ENCODE measurements around the gene LCP1.
A peak's percentile ranks its signal among the peaks of the same experiment; 100 is the strongest.
"Not testable (repeated sequence)": the region's sequence is repeated elsewhere in the genome, so short reads cannot be mapped to it uniquely, and the experiment has no call there.

LCP1 gene

DNA sequence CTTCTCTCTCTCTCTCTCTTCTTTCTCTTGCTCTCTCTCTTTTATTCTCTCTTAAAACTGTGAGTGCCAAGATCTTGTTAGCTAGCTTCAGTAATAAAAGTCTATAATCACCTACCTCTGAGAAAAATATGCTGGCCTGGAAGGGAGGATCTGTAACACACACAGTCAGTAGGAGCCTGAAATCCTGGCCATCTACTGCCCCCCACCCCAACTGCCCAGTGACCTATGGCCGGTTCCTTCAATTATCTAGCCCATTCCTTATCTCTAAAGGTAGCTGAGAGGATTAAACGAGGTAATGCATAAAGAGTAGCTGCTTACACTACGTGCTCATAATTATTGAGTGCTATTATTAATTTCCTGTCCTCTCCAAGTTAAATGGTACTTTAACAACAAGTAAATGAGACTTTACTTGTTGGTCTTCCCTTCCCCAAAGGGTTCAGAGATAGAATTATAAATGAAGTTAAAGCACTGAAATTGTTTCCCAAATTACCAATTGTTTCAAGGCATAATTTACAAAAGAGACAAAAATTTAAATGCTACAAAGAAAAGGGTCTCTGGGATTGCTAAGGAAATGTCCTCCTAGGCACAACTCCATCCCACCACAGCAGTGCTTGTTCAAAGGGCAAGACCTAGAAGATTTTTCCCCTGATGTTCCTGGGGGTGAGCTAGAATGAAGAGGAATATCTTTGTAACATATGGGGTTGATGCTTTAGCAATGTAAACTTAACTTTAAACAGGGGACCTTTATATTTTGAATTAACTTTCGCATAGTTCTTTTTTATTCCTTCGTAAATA lies 1.8 kb downstream of the LCP1 start:
- DNase-seq: no peak

DNA sequence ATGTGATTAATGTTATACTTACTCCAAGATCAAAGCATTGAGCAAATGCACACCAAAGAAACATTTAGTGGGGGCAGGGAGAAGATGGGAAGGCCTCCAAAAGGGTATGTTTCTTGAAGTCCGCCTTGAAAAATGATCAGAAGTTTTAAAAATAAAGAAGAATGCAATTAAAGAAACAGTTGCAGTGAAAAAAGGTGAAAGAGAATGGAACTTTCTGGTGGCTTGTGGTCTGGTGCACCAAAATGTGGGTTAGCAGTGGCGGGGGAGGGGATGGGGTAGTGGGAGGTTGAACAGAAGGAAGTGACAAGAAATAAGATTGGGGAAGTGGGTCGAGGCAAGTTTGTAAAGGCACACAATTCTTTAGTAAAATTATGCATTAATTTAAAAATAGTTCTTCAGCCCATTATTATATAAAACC lies 2.5 kb downstream of the LCP1 start:
- peak in 2 of 4 experiments; percentile 34 to 64 for DNase-seq

DNA sequence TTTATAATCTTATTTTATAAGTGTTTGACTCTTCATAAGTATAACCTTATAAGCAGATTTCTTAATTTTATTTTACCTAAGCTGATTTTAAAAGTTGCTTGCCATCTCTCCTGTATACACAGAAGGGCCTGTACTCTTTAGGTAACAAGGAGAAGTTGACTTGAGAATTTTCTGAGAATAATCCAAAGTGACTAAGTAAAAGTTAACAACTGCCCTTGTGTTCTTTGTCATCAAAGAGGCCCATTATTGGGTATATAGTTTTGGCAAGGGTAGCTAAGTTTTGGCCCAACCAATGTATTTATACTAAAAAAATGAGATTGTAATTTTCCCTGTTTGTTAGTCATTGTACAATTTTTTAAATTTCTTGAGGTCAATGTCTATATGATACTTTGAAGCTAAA lies 3.2 kb downstream of the LCP1 start:
- DNase-seq: no peak

DNA sequence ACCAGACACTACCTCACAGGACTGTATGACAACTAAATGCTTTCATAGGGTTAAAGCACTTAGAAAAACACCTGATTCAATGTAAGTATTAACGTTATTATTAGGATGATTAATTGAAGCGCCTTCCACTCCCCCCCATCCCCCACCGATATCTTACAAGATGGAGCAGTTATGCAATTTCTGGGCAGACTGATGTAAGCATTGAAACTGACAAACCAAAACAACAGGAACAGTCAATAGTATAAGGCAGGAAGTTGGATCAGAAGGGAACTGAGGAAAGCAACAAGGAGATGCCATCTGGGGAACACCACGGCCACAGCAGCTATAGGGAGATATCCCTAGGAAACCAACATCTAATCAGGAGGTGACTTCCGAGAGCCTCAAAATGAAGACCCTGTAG lies 3.8 kb downstream of the LCP1 start:
- no peak for DNase-seq

DNA sequence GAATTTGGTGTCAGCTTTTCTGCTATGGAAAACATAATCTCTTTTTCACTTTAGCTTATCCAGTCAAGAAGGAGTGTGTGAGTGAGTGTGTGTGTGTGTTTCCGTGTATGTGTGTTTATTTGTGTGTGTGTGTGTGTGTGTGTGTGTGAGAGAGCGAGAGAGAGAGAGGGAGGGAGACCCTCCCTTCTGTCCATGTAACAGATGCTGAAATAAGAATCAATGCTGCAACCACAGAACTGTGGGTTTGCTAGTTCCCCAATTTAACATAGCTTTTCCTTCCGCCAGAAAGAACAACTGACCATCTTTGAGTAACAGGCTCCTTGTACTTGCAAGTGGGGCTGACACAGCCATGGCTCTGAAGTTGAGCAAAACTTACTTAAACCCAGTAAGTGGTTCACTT lies 5.2 kb downstream of the LCP1 start:
- DNase-seq: no peak

DNA sequence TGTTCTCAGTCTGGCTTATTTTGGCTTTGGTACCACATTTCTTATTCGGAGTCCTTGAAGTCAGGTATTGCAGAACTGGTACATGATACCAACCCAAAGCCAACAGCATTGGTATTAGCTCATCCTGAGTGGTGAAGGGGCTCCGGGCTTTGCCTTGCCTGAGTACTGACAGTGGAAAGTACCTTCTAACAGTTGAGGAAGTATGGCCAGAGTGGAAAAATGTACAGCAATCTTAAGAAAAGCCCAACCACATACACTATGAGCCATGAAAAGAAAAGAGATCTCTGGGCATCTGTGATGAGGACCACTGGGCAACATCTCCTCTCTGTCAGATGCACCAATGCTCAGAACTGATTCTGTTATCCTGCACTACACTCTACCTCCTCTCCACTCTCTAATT lies 8.3 kb downstream of the LCP1 start:
- DNase-seq: no peak

DNA sequence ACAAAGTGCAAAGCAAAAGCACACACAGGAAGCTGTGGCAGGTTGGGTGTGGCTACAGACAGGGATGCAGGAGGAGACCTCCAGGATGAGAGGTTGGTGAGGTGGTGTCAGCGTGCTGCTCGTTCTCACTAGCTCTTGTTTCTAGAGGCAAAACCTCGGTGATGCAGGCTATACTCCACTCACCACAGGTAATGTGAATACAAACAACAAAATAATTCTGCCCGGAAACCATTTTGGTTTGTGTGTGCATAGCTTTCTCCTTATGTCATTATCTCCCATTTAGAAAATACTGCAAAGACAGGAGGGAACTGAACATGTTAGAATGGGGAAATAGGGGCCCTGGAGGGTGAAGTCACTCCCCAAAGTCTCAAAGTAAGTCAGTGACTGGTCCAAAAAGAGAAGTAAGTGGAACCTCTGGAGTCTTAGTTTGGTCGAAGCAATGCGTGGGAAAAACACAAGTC lies 9.4 kb downstream of the LCP1 start:
- DNase-seq: peak in 2 of 4 experiments; percentile 32 to 44

DNA sequence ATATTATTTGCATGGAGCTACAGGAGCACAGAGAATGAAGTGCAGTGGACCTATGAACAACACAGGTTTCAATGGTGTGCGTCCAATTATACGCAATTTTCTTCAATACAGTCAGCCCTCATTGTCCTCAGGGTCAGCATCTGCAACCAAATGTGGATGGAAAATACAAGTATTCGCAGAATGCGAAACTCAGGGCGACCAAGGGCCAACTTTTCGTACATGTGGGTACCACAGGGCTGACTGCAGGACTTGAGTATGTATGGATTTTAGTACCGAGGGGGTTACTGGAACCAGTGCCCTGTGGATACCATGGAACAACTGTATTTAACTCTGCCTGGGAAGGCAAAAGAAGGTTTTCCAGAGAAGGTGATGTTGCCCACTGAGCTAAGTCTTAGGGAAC lies 10.2 kb downstream of the LCP1 start:
- no peak for DNase-seq

DNA sequence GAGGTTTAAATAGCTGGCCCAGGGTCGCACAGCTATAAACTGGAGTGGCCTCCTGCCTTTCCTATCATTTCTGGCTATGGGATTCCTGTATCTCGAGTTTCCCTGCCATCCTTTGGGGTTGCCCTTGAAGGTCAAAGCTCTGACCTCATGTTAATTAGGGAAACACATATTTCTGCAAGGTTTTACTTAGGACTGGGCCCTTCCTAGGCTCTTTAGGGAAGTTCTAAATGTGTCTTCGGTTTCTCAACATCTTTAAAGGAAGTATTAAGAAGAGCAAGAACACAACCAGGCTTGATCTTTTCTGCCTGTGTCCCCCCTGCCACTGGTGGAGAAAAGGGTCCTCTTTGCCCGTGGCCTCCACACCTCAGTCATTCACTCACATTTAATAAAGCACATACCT lies 10.8 kb downstream of the LCP1 start:
- DNase-seq: no peak

DNA sequence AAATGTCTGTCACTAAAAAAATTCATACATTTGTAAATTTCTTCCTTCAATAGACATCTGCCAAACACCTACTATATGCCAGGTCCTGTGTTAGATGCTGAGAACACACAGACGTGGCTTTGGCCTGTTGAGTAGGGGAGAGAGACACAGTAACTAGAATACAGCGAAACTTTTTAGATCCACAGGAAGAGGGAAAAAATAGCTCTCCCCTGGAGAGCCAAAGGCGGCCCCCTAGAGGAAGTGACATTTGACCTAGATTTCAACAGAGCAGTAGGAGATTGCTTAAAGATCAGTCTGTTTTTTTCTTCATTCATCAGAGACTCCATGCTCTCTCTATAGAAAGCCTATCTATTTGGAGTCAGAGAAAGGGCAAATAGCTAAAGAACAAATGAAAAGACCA lies 11.3 kb downstream of the LCP1 start:
- DNase-seq: no peak

DNA sequence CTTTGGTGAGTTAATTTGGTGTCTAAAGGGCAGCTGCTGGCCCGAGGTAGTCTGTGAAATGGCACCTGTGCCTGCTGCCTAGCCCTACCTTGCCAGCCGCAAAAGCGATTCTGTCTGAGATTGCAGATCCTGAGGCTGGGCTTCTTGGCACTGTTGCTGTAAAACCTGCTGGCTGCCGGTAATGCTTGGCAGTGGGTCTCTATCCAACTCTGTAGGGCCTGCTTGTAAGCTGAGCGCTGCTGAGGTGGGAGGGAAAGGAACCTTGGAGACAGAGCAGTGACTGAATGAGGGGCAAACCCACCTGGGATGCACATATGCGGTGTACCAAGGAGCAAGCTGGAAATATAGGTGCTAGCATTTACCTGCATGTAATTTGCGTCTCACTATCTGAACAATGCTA lies 11.7 kb downstream of the LCP1 start:
- DNase-seq: no peak

DNA sequence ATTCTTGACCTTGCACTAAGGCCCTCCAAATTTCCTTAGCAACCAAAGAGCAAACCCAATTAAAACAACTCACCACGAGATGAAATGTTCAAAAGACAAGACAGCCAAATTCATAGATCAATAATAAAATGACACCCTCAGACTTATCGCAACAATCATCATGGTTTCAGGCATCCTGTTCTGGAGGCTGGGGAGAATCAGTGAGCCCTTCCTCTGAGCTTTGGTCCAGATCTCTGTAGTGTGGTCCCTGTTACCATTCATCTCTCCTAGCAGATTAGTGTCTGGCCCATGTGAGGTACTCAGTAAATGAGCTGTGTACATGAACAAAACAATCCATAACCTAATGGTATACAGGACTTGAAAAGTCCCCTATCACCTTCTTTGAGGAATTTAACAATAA lies 12.2 kb downstream of the LCP1 start:
- DNase-seq: no peak

DNA sequence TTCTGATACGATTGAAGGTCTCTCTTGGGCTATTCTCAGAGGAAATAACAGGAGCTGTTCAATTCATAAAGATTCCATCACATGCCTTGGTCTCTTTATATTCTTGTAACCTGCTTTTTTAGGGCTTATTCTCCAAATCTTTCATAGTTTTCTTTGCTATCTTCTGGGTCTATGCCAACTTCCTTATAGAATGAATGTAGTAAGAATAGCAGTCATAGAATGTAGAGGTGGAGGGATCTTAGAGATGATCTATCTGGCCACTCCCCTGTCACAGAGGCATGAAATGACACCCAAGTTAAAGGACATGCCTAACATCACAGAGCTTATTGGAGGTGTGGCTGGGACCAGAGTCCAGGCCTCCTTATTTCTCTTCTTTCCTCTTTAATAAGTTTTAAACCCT lies 13.2 kb downstream of the LCP1 start:
- no peak for DNase-seq

DNA sequence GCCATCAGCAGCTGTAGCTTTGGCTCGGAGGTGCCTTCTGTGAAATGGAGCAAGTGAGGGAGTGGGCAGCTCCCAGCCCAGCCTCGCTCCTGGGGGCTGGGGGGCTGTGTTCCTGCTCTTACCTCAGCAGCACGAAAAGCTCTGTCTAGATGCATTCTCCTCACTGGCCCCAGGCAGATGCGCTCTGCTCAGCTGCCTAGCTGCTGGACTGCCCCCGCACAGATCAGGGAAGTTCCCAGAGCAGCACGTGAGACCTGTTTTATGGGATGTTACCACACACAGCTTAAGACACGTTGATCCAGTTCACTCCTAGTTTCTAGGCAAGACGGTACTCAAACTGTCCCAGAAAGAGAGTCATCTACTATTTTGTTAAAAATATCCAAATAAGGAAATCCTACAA lies 13.6 kb downstream of the LCP1 start:
- no peak for DNase-seq

DNA sequence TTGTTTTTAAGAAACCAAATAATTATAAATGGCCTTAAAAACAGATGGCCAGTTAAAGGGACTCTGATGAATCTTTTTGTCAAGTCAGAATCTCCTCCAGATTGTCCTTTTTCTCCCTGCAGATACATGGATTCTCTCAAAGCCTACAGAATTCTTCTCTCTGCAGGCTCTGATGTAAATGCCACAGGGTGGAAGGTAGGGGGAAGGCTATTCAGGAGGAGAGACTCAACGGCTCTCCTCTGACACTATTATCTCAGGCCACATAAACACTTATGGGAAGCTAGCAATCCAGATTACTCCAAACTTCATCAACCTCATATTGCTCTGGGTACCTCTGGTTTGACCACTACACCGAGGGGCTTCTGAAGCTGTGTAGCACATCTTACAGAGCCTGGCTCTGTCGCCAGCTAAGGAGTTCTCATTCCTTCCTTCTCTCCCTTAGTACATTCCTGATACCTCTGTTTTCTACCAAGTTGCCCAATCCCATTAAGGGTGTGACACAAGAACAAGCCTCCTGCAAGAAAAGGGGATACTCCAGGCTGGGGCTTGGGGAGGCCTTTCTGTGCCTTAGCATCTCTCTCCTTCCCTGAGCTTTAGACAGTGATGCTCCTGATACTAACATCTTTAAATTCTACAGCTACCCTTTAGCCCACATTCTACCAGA lies 14.9 kb downstream of the LCP1 start:
- no peak for DNase-seq

DNA sequence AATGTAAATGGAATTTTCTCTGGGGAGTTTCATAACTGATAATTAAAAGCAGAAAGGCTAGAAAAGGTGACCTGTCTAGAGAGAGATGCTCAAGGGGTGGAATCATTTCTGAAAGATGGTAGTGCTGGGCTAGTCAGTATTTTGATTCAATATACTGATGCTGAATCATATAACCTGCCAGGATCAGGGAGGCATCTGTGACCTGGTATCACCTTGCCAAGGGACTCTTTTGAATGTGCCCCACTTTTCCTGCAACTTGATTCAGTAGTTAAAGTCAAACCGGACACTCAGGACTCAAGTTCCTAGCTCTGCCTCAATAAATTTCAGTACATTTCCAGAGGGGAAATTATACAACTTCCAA lies 15.8 kb downstream of the LCP1 start:
- no peak for DNase-seq

DNA sequence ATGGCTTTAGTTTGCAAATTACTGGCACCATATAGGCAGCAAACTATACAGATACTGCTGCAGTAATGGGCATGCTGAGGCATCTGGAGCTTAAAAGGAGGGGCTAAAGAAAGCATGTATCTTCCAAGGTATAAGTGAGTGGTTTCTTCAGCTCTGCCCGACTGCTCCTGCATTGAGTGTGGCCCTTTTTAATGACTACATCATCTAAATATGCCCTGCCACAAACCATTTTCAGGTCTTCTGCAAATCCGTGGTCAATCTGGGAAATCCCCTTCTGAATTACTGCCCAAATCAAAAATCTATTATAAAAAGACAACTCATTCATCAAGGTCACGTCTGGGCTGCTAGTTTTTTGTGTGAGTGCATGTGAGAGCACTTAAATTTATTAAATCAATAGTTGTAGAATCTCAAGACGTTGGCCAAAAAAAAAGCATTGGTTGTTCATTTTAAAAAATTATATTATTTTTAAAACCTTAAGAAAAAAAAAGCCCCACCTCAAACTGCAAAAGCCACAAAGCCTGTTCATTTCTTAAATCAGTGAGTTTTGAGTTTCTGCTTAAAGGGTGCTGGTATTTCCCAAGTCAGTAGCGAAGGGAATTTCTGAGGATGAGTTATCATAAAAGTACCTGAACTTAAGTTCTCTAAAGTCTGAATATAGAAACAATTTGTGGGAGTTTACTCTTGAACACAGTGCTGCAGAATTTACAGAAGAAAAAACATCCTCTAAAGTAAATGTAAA lies 16.3 kb downstream of the LCP1 start:
- DNase-seq: no peak

DNA sequence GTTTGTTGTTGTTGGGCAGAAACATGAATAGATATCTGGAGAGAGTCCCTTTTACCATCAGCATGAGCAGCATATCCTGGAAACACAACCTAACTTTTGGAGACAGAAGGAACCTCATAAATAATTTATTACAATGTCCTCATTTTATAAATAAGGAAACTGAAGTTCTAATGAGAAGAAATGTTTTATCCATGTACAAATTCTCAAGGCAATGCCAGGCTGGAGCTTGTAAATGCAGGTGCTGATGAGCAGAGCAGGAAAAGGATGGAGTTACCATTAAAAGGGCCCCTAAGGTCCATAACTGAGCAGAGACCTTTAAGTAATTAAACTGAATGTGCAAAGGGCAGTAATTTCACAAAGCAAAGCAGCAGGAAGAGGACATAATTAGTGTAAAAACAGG lies 17.3 kb downstream of the LCP1 start:
- DNase-seq: no peak

DNA sequence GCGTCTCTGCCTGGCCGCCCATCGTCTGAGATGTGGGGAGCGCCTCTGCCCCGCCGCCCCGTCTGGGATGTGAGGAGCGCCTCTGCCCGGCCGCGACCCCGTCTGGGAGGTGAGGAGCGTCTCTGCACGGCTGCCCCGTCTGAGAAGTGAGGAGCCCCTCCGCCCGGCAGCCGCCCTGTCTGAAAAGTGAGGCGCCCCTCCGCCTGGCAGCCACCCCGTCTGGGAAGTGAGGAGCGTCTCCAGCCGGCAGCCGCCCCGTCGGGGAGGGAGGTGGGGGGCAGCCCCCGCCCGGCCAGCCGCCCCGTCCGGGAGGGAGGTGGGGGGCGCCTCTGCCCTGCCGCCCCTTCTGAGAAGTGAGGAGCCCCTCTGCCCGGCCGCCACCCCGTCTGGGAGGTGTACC lies 19.2 kb downstream of the LCP1 start:
- not testable (repeated sequence) for DNase-seq

DNA sequence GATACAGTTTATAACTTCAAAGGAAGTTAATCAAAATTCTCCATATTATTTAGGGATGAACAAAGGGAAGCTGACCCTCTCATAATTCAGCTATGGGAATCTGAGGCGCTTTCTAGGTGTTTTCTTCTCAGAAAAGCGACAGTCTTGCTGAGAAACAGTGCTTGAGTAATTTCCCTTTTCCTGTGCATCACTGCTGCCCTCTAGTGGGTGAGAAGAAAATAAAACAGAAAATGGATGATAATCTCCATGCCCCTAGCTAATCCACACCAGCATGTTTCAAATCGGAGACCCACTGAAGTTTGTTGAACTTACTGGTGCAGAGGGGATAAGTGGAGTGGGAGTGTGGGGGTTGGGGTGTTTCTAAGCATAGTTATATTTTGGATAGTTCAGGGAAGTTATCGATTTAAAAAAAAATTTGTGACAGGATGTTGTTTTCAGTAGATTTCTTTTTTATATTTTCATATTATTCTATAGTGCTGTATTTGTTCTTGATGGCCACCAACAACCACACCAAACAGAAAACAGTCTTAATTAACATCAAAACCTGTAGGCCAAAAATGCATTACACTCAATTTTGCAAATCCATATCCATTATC lies 21.4 kb downstream of the LCP1 start:
- no peak for DNase-seq

DNA sequence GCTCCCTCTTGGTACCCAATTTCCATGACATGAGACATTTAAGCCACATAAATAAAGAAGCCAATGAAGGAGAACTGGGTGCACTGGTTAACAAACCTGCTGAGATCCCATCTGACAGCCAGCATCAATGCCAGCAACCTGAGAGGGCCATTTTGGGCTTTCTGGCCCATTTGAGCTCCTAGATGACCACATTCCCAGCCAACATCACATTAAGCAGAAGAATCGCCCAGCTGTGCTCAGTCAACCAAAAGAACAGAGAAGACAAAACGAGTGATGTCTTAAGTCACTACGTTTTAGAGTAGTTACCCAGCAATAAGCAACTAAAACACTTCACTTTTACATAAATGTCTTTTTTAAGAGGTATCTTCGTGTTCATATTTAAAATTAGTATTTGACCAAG lies 21.9 kb downstream of the LCP1 start:
- no peak for DNase-seq

DNA sequence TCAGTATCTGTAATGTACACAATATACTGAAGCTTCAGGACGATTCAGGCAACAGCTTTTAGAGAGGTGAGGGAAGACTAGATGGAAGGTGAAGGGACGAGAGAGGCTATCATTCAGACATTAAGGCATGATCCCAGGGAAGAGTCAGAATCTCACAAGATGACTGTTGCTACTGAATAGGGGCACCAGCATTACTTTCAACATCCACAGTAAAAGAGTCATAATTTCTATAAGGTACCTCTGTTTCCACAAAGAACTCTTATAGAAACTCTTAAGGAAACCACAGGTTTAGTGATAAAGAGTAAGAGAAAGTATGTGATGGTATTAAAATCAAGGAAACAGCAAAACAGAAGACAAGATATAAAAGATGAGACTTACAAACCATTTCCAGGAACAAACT lies 23.0 kb downstream of the LCP1 start:
- no peak for DNase-seq

DNA sequence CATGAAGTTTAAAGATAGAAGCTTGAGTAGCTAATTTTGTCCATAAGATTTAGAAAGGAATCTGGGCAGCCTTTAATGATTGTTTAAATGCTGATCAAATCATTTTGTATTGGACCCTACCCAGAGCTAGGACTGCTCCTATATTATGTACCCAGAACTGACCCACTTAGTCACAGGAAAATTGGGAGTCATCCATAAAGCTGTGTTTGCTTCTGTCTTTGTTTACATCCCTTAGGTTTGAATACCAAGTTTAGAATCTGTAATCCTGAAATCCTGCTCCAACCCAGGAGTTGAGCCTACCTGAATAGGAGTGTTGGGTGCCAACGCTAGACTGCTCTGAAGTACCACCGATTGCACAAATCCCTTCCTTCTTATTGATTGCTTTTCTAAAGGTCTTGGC lies 23.8 kb downstream of the LCP1 start:
- DNase-seq: no peak

Measured in activated naive CD4-positive, alpha-beta T cell (primary cell).